Epithelial cell of proximal tubule (primary cell): ENCODE measurements around the gene TOX2. TPM values are rescaled to one million over a fixed set of nuclear protein-coding genes. Genes with fewer than 3 reads are reported as not detected.

ENCODE experiments used
- DNase-seq: peaks from one replicate; pipeline ENCODE4 v3.0.0-alpha.2; 2011; ENCODE audit warnings: low read depth
- H3K4me3 ChIP-seq: 2 replicates; pipeline ENCODE4 v1.5.1; 2011; ENCODE audit warnings: low read depth, mild to moderate bottlenecking, low read length
- total RNA-seq: library from RNA; depleted of rRNA; stranded (reverse); fragments of >200 nt; gene quantifications from 2 replicates; pipeline ENCODE4 v1.2.3, GENCODE V29; 2015
- TF ChIP-seq, protein P1 (sequence below): conservative IDR thresholded peaks from 2 replicates; pipeline ENCODE4 v1.5.1; 2012; ENCODE audit warnings: low read depth, mild to moderate bottlenecking, low read length

The TOX2 gene
- total RNA-seq, 1 donor from 2014 or later: 2.5 TPM

DNA sequence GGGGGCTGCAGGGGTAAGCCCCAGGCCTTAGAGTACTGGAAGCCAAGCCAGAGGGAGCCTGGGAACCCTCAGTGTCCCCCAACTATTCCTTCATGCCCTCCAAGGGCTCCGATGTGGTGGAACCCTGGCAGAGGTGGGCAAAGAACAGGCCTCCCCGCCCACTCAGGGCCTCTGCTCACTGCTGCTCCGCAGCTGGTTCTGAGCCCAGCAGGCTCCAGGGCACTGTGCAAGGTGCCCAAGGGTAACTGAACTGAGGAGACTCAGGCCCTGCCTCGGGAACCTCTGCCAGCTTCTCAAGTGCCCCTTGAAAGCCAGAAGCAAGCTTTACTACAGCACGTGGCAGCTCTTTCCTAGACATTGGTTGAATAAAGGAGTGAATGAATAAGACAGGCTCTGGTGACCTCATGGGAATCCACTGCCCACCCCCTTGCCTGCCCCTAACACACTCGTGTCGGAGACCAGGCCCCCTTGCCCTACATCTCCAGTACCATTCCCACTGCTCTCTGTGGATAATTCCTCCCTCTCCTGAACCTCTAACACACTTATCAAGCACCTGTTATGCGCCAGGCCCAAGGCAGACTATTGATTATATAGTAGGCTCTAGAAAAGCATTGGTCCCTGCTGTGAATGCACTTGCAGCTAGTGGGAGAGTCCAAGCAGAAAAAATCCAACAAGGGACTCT lies 55.0 kb downstream of the TOX2 start:
- DNase-seq: no peak
- H3K4me3 ChIP-seq: no peak overlapping the region
- TF ChIP-seq, protein P1, sequence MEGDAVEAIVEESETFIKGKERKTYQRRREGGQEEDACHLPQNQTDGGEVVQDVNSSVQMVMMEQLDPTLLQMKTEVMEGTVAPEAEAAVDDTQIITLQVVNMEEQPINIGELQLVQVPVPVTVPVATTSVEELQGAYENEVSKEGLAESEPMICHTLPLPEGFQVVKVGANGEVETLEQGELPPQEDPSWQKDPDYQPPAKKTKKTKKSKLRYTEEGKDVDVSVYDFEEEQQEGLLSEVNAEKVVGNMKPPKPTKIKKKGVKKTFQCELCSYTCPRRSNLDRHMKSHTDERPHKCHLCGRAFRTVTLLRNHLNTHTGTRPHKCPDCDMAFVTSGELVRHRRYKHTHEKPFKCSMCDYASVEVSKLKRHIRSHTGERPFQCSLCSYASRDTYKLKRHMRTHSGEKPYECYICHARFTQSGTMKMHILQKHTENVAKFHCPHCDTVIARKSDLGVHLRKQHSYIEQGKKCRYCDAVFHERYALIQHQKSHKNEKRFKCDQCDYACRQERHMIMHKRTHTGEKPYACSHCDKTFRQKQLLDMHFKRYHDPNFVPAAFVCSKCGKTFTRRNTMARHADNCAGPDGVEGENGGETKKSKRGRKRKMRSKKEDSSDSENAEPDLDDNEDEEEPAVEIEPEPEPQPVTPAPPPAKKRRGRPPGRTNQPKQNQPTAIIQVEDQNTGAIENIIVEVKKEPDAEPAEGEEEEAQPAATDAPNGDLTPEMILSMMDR: no peak

GRCh38 chr20:43971267-43971666 lies 56.6 kb downstream of the TOX2 start:
- no peak overlapping the region for H3K4me3 ChIP-seq
- TF ChIP-seq, protein P1: no peak
- no peak for DNase-seq

- no peak overlapping the region for H3K4me3 ChIP-seq
- TF ChIP-seq, protein P1: no peak
- DNase-seq: no peak
These were observed 57.4 kb downstream of the TOX2 start for GRCh38 chr20:43972051-43972450.

DNA sequence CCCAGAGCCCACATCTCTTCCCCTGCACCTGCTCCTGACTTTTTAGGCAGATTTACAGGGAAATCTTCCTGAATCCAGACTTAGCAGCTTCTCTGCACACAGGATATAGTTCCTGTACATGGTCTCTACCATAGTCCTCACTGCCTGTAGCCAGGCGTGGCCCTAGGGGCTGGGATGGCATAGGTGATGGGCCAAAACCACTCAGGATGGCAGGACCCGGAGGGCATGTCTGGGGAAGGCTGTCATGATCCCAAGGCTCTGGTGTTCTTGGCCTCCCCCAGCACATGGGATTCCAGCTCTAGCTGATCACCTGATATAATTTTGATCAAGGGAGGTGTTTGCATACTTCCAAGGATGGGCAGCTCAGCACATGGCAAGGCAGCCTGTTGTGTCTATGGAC lies 58.0 kb downstream of the TOX2 start:
- no peak overlapping the region for H3K4me3 ChIP-seq
- TF ChIP-seq, protein P1: no peak
- DNase-seq: no peak

- TF ChIP-seq, protein P1: no peak
These were observed 58.6 kb downstream of the TOX2 start for GRCh38 chr20:43973231-43973630.

DNA sequence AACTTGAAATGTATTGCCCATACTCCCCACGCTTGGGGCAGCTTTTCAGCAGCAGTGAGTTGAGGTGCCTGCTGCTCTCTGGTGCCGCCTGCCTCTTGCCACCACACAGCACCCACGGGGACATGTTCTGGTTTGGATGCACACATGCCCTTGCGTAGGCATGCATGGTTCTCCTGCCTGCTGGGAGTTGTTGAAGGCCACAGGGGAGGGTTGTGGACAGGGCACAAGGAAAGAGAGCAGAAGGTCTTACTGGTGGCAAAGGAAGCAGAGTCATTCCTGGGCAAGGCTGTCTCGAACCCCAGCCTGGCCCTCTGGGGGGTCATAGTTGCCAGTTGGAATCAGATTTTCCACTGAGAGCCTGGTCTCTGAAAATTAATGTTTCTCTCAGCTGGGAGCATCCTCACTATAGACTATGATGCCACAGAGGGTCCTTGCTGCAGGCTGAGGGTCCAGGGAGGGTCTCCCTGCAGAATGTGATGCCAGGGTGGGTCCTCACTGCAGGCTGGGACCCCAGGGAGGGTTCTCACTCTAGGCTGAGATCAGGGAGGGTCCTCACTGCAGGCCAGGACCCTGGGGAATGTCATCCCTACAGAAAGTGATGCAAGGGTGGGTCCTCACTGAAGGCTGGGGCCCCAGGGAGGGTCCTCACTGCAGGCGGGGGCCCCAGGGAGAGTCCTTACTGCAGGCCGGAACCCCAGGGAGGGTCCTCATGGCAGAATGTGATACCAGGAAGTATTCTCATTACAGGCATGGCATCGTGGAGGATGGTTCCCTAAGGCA lies 59.2 kb downstream of the TOX2 start:
- TF ChIP-seq, protein P1: no peak
- no peak overlapping the region for H3K4me3 ChIP-seq
- DNase-seq: no peak

More at GRCh38 chr20:43973231-43973630, 58.6 kb downstream of the TOX2 start:
- no peak for DNase-seq
- H3K4me3 ChIP-seq: no peak overlapping the region

DNA sequence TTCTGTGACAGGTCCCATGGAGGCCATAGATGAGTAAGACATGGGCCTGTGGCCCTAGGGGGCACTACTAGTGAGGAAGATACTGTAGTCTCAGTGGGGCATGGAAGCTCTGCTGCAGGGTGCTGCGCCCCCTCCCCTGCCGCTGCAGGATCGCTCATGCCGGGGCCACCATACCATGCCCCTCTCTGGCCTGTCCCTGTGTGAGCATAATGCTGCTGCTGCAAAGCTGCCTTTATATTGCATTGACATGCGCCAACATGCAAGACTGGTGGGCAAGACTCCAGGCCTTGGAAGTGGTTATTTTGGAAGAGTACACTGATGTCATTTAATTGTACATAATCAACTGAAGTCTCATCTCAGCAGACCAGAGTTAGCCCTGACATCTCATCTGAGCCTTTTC lies 60.0 kb downstream of the TOX2 start:
- no peak overlapping the region for H3K4me3 ChIP-seq
- DNase-seq: no peak
- TF ChIP-seq, protein P1: no peak
